ENCODE measurements around the gene RFC2. TPM values are rescaled to one million over a fixed set of nuclear protein-coding genes. Genes with fewer than 3 reads are reported as not detected.
A peak's percentile ranks its signal among the peaks of the same experiment; 100 is the strongest.

RFC2 gene
- total RNA-seq, 1 experiment from 2014 or later, result 73.6 TPM

- H3K56ac ChIP-seq (ENCODE audit: insufficient read length, low read depth, low read length), result no peak overlapping the region
- Mint-ChIP-seq H3K4me1 (peaks cover 34 to 36% of the 10 kb centered on the region in 2 experiments), H3K9me3 (no peaks in the 10 kb centered on the region; a peak in 1 of 5 replicates), H3K36me3 (ENCODE audit: insufficient read depth in 1 of 3, low read depth in 3 of 3) (peaks cover 16 to 51% (median 46%) of the 10 kb centered on the region in 3 experiments), H3K27ac (peak overlapping the region in 1 of 3 experiments; percentile 94; a peak in 1 of 7 replicates), H3K4me3 (no peak overlapping the region), H3K27me3 (ENCODE audit: low read depth) (no peaks in the 10 kb centered on the region)
- H3K27me3 ChIP-seq (ENCODE audit: insufficient read depth, low read length), result no peaks in the 10 kb centered on the region
- H3K4me1 ChIP-seq (ENCODE audit: insufficient read depth, low read length), result no peaks in the 10 kb centered on the region; the same call in 1 of the 2 replicates
- no peak overlapping the region for H4K5ac ChIP-seq (ENCODE audit: insufficient read length, low read depth, low read length)
- H3K18ac ChIP-seq (ENCODE audit: insufficient read length, low read depth, low read length), result no peak overlapping the region
- no peak overlapping the region for H4K91ac ChIP-seq (ENCODE audit: insufficient read length, low read depth, low read length)
- H2AFZ ChIP-seq (ENCODE audit: low read length), result no peak overlapping the region
- H3K4ac ChIP-seq (ENCODE audit: low read depth, low read length), result no peak overlapping the region
- no peak overlapping the region for H3K23ac ChIP-seq (ENCODE audit: insufficient read length, low read depth, low read length)
- H4K20me1 ChIP-seq (ENCODE audit: control insufficient read depth, insufficient read depth, insufficient read length), result peaks cover 3% of the 10 kb centered on the region
- no peak overlapping the region for H3K14ac ChIP-seq (ENCODE audit: insufficient read depth, low read length)
- DNase-seq, result no peak
- H3K23me2 ChIP-seq (ENCODE audit: insufficient read length, low read depth, low read length, poor library complexity, severe bottlenecking), result no peaks in the 10 kb centered on the region
- no peak overlapping the region for H4K8ac ChIP-seq (replicated peaks; ENCODE audit: insufficient read length, low read depth, low read length)
- H3K4me2 ChIP-seq (ENCODE audit: insufficient read depth, insufficient read length, low read length), result no peak overlapping the region
- no peak overlapping the region for H3K27ac ChIP-seq (ENCODE audit: insufficient read length, low read depth, low read length)
- H2BK15ac ChIP-seq (ENCODE audit: low read depth, low read length), result no peak overlapping the region
- no peak overlapping the region for H2BK20ac ChIP-seq (ENCODE audit: low read depth, low read length, poor library complexity, severe bottlenecking)
- H3T11ph ChIP-seq (ENCODE audit: low read length), result no peak overlapping the region
- no peak for TF ChIP-seq CTCF (conservative IDR thresholded peaks at IDR 0.05)
- H3K79me1 ChIP-seq (ENCODE audit: insufficient read depth, low read depth, low read length, poor library complexity, severe bottlenecking), result peaks cover 16% of the 10 kb centered on the region
- no peak overlapping the region for H2BK5ac ChIP-seq (ENCODE audit: insufficient read length, low read length)
- whole genome bisulfite sequencing (ENCODE audit: extremely low coverage, insufficient read length, low lambda C conversion rate), result no CpG with 5 or more reads among the region's 3 CpGs
- no peak overlapping the region for H2AK5ac ChIP-seq (ENCODE audit: insufficient read length, low read length)
- H3K79me2 ChIP-seq (ENCODE audit: insufficient read depth, low read length), result peaks cover 80% of the 10 kb centered on the region
- no peaks in the 10 kb centered on the region for H3K9me3 ChIP-seq (ENCODE audit: control insufficient read depth, low read depth, low read length)
- H2BK12ac ChIP-seq (ENCODE audit: insufficient read length, low read depth, low read length), result no peak overlapping the region
- no peak overlapping the region for H3K9ac ChIP-seq (ENCODE audit: extremely low read depth, insufficient read length, low read length)
- H2BK120ac ChIP-seq (ENCODE audit: low read depth, low read length, poor library complexity, severe bottlenecking), result no peak overlapping the region
These were observed 71.1 kb downstream of the RFC2 start for GRCh38 chr7:74183142-74183541.

All from H9 (cell line).